ENCODE measurements around the gene DYRK1A. TPM values are rescaled to one million over a fixed set of nuclear protein-coding genes. Genes with fewer than 3 reads are reported as not detected.

The DYRK1A gene
- total and polyA plus RNA-seq, 11 donors, result 24.5 to 96.6 (median 69.0) TPM

GRCh38 chr21:37414292-37415253 is 48.0 kb downstream of the DYRK1A start:
- no peak for ATAC-seq
- WGBS, 4 donors, result 72 to 78% (median 73%) methylated on average over 5 of the region's 5 CpGs

GRCh38 chr21:37415939-37416338 is 49.4 kb downstream of the DYRK1A start:
- no peak for ATAC-seq
- 29 to 41% (median 32%) methylated on average over 2 of the region's 2 CpGs for WGBS, 4 donors
- H3K27ac ChIP-seq, result peak overlapping the region in 7 of 12 donors; percentile 1 to 36 (median 13)
- no peaks in the 10 kb centered on the region for H3K27me3 ChIP-seq
- peaks cover 0 to 4% (median 0%) of the 10 kb centered on the region in 9 donors for H3K36me3 ChIP-seq
- no peaks in the 10 kb centered on the region for H3K9me3 ChIP-seq
- no peak for TF ChIP-seq CTCF (IDR thresholded peaks at IDR 0.05)
- no peak for TF ChIP-seq POLR2A (IDR thresholded peaks at IDR 0.05)
- no peak overlapping the region for H3K4me3 ChIP-seq
- H3K4me1 ChIP-seq, result peaks cover 11 to 97% (median 85%) of the 10 kb centered on the region in 12 donors
- intact Hi-C loops (cut with DNase I), result loop anchor here in 1 of 10 donors (5.0 kb wide), 1 partner anchor 44 kb away; no protein-coding TSS in a partner anchor
- no peak for DNase-seq

More at GRCh38 chr21:37414292-37415253, 48.0 kb downstream of the DYRK1A start:
- Histone ChIP-seq H3K27me3 (no peaks in the 10 kb centered on the region), H3K36me3 (no peaks in the 10 kb centered on the region), H3K4me3 (no peak overlapping the region), H3K27ac (peak overlapping the region in 4 of 12 donors; percentile 1 to 9 (median 6)), H3K4me1 (peaks cover 11 to 96% (median 76%) of the 10 kb centered on the region in 12 donors), H3K9me3 (no peaks in the 10 kb centered on the region)
- intact Hi-C loops (cut with DNase I), result loop anchor here in 1 of 10 donors (5.0 kb wide), 1 partner anchor 42 kb away; no protein-coding TSS in a partner anchor
- no peak for DNase-seq
- no peak for TF ChIP-seq POLR2A (IDR thresholded peaks at IDR 0.05)
- TF ChIP-seq CTCF (IDR thresholded peaks at IDR 0.05), result no peak

- Histone ChIP-seq H3K36me3 (peaks cover 0 to 14% (median 3%) of the 10 kb centered on the region in 9 donors), H3K27me3 (no peaks in the 10 kb centered on the region), H3K27ac (no peak overlapping the region), H3K4me1 (peaks cover 11 to 96% (median 83%) of the 10 kb centered on the region in 12 donors), H3K9me3 (no peaks in the 10 kb centered on the region), H3K4me3 (no peak overlapping the region)
- intact Hi-C loops (cut with DNase I), result loop anchor here in 1 of 10 donors (5.0 kb wide), 1 partner anchor 45 kb away; no protein-coding TSS in a partner anchor
- TF ChIP-seq POLR2A (IDR thresholded peaks at IDR 0.05), result no peak
- no peak for TF ChIP-seq CTCF (IDR thresholded peaks at IDR 0.05)
- ATAC-seq (no peak), DNase-seq (no peak)
- 87 to 96% (median 93%) methylated on average over 2 of the region's 2 CpGs for WGBS, 4 donors
These were observed 50.3 kb downstream of the DYRK1A start for GRCh38 chr21:37416914-37417313.

Measured in heart left ventricle (tissue), 16 donors.